RWPE1 (cell line): Measurements from ENCODE around the gene RIPOR3.
"Not testable (repeated sequence)": the region's sequence is repeated elsewhere in the genome, so short reads cannot be mapped to it uniquely, and the experiment has no call there.

Experiments
- CTCF ChIA-PET: fragments of 350-600 bp; sonication (Branson Sonifier 250); formaldehyde crosslinking; extraction: SDS; loops from one replicate; lab custom pipeline; 2021; lab: Yijun Ruan, JAX
- POLR2A ChIA-PET: fragments of 400-600 bp; formaldehyde crosslinking; extraction: SDS; loops from one replicate; lab custom pipeline; 2020; ENCODE audit warnings: antibody characterized with exemption; ENCODE audit not compliant: low non-redundant PET; lab: Yijun Ruan, JAX
- DNase-seq: peaks from one replicate; pipeline ENCODE4 v3.0.0; 2012; ENCODE audit warnings: low spot score
- H3K27ac ChIP-seq: fragments of 450-650 bp; 2 replicates; pipeline ENCODE4 v1.5.1; 2017
- CTCF ChIP-seq: fragments of 450-650 bp; conservative IDR thresholded peaks from 2 replicates; pipeline ENCODE4 v1.5.1; 2017; ENCODE audit warnings: low read depth, mild to moderate bottlenecking

Gene RIPOR3

GRCh38 chr20:50682065-50682464 lies 9.3 kb downstream of the RIPOR3 start:
- H3K27ac ChIP-seq: no peak overlapping the region
- ChIA-PET POLR2A (no interaction called here), CTCF (interaction anchor here (0.6 kb wide), 1 partner anchor 100 kb away, joined by 8 read pairs; no protein-coding TSS in a partner anchor)
- DNase-seq: no peak
- no peak for TF ChIP-seq CTCF

- DNase-seq: no peak
- TF ChIP-seq CTCF: no peak
- ChIA-PET POLR2A (interaction anchor here (0.6 kb wide), 1 partner anchor 261 kb away, joined by 3 read pairs; no protein-coding TSS in a partner anchor), CTCF (interaction anchor here (0.7 to 1.2 kb wide), 2 partner anchors 67 to 68 kb away, joined by 3 to 4 read pairs; no protein-coding TSS in a partner anchor)
- H3K27ac ChIP-seq: no peak overlapping the region
Observed at GRCh38 chr20:50681359-50682064, 9.8 kb downstream of the RIPOR3 start.

GRCh38 chr20:50680105-50680960 lies 11.0 kb downstream of the RIPOR3 start:
- no peak overlapping the region for H3K27ac ChIP-seq
- POLR2A ChIA-PET: no interaction called here
- TF ChIP-seq CTCF: no peak
- DNase-seq: no peak
- CTCF ChIA-PET: interaction anchor here (0.7 to 1.2 kb wide), 2 partner anchors 69 to 1151 kb away, joined by 3 to 4 read pairs; no protein-coding TSS in a partner anchor

- no peak for TF ChIP-seq CTCF
- H3K27ac ChIP-seq: no peak overlapping the region
- POLR2A ChIA-PET: no interaction called here
- DNase-seq: no peak
- CTCF ChIA-PET: interaction anchor here (0.7 kb wide), 1 partner anchor 1151 kb away, joined by 4 read pairs; no protein-coding TSS in a partner anchor
Observed at GRCh38 chr20:50679753-50680104, 11.6 kb downstream of the RIPOR3 start.

GRCh38 chr20:50678169-50678898 lies 13.0 kb downstream of the RIPOR3 start:
- TF ChIP-seq CTCF: no peak
- ChIA-PET POLR2A (no interaction called here), CTCF (no interaction called here)
- H3K27ac ChIP-seq: no peak overlapping the region
- peak; percentile 34 for DNase-seq

GRCh38 chr20:50676858-50677257 lies 14.5 kb downstream of the RIPOR3 start:
- POLR2A ChIA-PET: no interaction called here
- H3K27ac ChIP-seq: no peak overlapping the region
- no peak for DNase-seq
- CTCF ChIA-PET: interaction anchor here (0.7 kb wide), 1 partner anchor 15 kb away, joined by 3 read pairs; no protein-coding TSS in a partner anchor
- no peak for TF ChIP-seq CTCF

- H3K27ac ChIP-seq, POLR2A ChIA-PET: not testable (repeated sequence)
- CTCF ChIA-PET: interaction anchor here (0.9 kb wide), 1 partner anchor 40 kb away, joined by 4 read pairs; no protein-coding TSS in a partner anchor
Observed at GRCh38 chr20:50676377-50676731, 15.0 kb downstream of the RIPOR3 start.

More at GRCh38 chr20:50676377-50676731, 15.0 kb downstream of the RIPOR3 start:
- DNase-seq: not testable (repeated sequence)
